ENCODE results near the gene AKR1B15.

DNA sequence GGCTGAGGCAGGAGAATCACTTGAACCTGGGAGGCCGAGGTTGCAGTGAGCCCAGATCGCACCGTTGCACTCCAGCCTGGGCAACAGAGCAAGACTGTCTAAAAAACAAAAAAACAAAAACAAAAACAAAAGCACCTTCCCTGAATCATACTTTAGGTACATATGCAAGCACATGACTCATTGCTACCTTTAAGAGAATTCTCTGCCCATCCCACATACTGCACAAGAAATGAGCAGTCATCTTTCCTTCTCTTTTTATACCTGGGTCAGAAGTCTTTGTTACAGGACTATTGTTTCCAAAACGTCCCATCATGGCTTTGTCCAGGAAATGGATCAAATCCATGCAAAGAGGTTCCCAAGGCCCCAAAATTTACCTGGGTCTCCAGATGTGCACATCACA, 43.1 kb upstream of the AKR1B15 start:
- TF ChIP-seq ZNF274 (IDR thresholded peaks at IDR 0.05; ENCODE audit: borderline replicate concordance, low read depth, low read length) (no peak), ZBTB1 (CRISPR knock-in tag; IDR thresholded peaks at IDR 0.05; ENCODE audit: borderline replicate concordance, low read depth) (no peak), SMARCC2 (IDR thresholded peaks at IDR 0.05; ENCODE audit: low read depth) (no peak), U2AF2 (optimal IDR thresholded peaks at IDR 0.05; ENCODE audit: low read depth, low read length) (no peak), POLR2A (conservative IDR thresholded peaks at IDR 0.05) (no peak), BRF1 (IDR thresholded peaks at IDR 0.05; ENCODE audit: borderline replicate concordance, extremely low read depth, insufficient read length) (no peak), GTF2A2 (tag; IDR thresholded peaks at IDR 0.05) (no peak), POLR2AphosphoS5 (IDR thresholded peaks at IDR 0.05; ENCODE audit: control insufficient read depth, insufficient read depth, low read depth, low read length) (no peak), ZNF764 (CRISPR knock-in tag; IDR thresholded peaks at IDR 0.05; ENCODE audit: low read depth) (no peak), RCOR1 (IDR thresholded peaks at IDR 0.05; ENCODE audit: borderline replicate concordance in 1 of 2, low read depth in 2 of 2, low read length in 2 of 2) (no peak), BCL6 (CRISPR knock-in tag; IDR thresholded peaks at IDR 0.05) (no peak), TFAM (CRISPR knock-in tag; conservative IDR thresholded peaks at IDR 0.05) (no peak)
- TF ChIP-seq, protein P1, sequence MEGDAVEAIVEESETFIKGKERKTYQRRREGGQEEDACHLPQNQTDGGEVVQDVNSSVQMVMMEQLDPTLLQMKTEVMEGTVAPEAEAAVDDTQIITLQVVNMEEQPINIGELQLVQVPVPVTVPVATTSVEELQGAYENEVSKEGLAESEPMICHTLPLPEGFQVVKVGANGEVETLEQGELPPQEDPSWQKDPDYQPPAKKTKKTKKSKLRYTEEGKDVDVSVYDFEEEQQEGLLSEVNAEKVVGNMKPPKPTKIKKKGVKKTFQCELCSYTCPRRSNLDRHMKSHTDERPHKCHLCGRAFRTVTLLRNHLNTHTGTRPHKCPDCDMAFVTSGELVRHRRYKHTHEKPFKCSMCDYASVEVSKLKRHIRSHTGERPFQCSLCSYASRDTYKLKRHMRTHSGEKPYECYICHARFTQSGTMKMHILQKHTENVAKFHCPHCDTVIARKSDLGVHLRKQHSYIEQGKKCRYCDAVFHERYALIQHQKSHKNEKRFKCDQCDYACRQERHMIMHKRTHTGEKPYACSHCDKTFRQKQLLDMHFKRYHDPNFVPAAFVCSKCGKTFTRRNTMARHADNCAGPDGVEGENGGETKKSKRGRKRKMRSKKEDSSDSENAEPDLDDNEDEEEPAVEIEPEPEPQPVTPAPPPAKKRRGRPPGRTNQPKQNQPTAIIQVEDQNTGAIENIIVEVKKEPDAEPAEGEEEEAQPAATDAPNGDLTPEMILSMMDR (IDR thresholded peaks at IDR 0.05 in 2 of 3, conservative IDR thresholded peaks at IDR 0.05 in 1 of 3; ENCODE audit: insufficient read depth in 2 of 3, low read depth in 1 of 3, low read length in 3 of 3): no peak
- TF ChIP-seq, protein P2, sequence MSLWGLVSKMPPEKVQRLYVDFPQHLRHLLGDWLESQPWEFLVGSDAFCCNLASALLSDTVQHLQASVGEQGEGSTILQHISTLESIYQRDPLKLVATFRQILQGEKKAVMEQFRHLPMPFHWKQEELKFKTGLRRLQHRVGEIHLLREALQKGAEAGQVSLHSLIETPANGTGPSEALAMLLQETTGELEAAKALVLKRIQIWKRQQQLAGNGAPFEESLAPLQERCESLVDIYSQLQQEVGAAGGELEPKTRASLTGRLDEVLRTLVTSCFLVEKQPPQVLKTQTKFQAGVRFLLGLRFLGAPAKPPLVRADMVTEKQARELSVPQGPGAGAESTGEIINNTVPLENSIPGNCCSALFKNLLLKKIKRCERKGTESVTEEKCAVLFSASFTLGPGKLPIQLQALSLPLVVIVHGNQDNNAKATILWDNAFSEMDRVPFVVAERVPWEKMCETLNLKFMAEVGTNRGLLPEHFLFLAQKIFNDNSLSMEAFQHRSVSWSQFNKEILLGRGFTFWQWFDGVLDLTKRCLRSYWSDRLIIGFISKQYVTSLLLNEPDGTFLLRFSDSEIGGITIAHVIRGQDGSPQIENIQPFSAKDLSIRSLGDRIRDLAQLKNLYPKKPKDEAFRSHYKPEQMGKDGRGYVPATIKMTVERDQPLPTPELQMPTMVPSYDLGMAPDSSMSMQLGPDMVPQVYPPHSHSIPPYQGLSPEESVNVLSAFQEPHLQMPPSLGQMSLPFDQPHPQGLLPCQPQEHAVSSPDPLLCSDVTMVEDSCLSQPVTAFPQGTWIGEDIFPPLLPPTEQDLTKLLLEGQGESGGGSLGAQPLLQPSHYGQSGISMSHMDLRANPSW (CRISPR knock-in tag; IDR thresholded peaks at IDR 0.05): no peak

Measured in K562 (cell line).